Measurements from ENCODE around the gene C10orf71.

The C10orf71 gene

DNA sequence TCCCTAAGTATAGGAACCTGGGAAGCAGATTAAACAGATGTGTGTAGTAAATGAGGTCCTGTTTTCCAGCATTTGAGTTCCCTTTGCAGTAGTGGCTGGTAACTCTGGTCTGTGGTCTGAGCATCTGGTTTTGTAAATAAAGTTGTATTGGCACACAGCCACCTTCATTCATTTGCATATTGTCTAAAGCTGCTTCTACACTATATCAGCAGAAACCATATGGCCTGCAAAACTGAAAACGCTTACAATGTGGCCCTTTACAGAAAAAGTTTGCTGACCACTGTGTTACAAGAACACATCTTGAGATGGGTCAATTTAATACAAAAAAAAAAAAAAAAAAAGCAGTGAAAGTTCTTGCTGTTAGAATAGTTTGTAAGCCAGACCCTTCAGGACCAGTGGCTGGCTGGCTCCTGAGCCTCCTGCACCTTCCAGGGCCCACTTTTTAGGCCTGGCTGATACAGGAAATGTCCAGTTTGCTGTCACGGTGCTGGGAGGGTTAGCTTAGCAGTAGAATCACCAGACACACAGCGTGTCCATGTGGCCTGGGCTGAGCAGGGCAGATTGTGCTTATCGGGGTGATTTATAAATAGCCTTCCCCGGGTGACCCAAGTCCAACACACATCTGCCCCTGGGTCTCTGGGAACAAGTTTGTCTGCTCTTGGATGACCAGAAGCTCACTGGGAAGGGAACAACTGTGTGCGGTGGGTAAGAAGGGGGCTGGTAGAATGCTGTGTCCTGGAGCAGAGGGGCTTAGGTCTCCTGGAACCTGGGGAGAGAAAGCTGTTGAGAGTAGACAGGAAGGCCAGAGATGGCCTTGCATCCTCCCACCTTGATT lies 1.4 kb downstream of the C10orf71 start:
- TF ChIP-seq CTCF (IDR thresholded peaks at IDR 0.05; ENCODE audit: control extremely low read depth, extremely low read depth, low read depth, missing control alignments): no peak
- DNase-seq (ENCODE audit: extremely low spot score): no peak
- ChIA-PET POLR2A (no interaction called here), CTCF (interaction anchor here (0.8 to 1.0 kb wide), 2 partner anchors 9 to 644 kb away, joined by 3 read pairs; no protein-coding TSS in a partner anchor)

- DNase-seq (ENCODE audit: extremely low spot score): no peak
- no peak for TF ChIP-seq CTCF (IDR thresholded peaks at IDR 0.05; ENCODE audit: control extremely low read depth, extremely low read depth, low read depth, missing control alignments)
- POLR2A ChIA-PET: no interaction called here
- CTCF ChIA-PET: interaction anchor here (1.5 kb wide), 1 partner anchor 21 kb away, joined by 3 read pairs; no protein-coding TSS in a partner anchor
These were observed 2.3 kb downstream of the C10orf71 start for GRCh38 chr10:49301302-49301701.

DNA sequence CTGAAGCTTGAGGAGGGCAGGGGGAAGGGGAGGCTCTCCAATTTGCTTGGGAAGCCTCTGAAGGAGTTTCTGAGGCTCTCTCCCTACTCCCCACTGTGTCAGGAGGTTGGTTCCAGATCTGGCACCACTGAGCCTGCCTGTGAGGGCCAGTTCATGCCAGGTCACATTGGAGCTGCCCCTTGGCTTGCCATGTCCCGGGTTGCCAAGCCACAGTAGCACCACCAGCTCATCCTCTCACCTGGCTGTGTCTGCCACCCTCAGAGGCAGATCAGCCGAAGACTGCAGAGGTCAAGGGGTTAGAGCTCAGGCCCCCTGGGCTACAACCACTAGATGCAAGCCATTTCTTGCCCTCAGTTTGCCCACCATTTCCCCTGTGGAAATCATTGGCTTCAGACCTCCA lies 3.1 kb downstream of the C10orf71 start:
- DNase-seq (ENCODE audit: extremely low spot score): no peak
- ChIA-PET POLR2A (no interaction called here), CTCF (interaction anchor here (1.0 to 1.7 kb wide), 5 partner anchors 12 to 646 kb away, joined by 3 read pairs; no protein-coding TSS in a partner anchor)
- no peak for TF ChIP-seq CTCF (IDR thresholded peaks at IDR 0.05; ENCODE audit: control extremely low read depth, extremely low read depth, low read depth, missing control alignments)

DNA sequence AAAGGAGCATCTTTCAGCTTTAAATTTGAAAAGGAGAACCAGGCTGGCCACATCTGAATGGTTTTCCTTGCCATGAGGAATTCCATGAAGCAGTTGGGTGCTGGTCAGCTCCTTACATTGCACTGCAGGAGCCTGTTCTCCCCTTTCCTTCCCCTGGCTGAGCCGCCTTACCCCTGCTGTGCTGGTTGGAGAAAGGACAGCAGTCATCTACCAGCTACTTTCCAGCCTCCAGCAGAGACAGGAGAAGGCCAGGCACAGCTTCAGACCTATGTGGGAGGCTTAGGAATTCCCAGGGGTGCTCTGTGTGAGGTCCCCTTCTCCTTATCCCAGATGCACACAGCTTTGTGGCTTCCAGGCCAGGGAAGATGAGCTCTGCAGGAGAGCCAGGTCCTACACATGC lies 4.7 kb downstream of the C10orf71 start:
- POLR2A ChIA-PET: no interaction called here
- DNase-seq (ENCODE audit: extremely low spot score): no peak
- no peak for TF ChIP-seq CTCF (IDR thresholded peaks at IDR 0.05; ENCODE audit: control extremely low read depth, extremely low read depth, low read depth, missing control alignments)
- CTCF ChIA-PET: interaction anchor here (1.2 kb wide), 1 partner anchor 104 kb away, joined by 3 read pairs; no protein-coding TSS in a partner anchor

GRCh38 chr10:49304137-49304536 lies 5.2 kb downstream of the C10orf71 start:
- TF ChIP-seq CTCF (IDR thresholded peaks at IDR 0.05; ENCODE audit: control extremely low read depth, extremely low read depth, low read depth, missing control alignments): no peak
- POLR2A ChIA-PET: no interaction called here
- CTCF ChIA-PET: interaction anchor here (1.2 to 1.7 kb wide), 2 partner anchors 21 to 103 kb away, joined by 3 read pairs; no protein-coding TSS in a partner anchor
- no peak for DNase-seq (ENCODE audit: extremely low spot score)

DNA sequence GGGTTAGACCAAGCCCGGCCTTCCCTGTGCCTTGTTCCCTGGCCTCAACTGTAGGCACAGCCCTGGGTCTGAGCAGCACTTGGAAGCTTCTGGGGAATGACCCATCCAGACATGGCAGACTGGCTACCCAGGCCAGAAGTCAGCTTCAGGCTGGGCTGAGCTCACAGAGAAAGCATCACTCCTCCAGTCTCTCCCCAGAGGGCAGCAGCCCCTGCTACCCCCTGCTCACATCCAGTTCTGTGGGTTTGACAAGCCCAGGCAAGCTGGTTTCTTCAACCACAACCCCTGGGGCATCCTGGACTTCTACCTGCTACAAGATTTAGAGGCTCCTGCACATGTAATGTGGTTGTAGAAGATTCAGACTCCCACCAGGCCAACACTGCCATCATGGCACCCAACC lies 9.0 kb downstream of the C10orf71 start:
- TF ChIP-seq CTCF (IDR thresholded peaks at IDR 0.05; ENCODE audit: control extremely low read depth, extremely low read depth, low read depth, missing control alignments): no peak
- ChIA-PET POLR2A (no interaction called here), CTCF (interaction anchor here (1.6 kb wide), 1 partner anchor 12 kb away, joined by 6 read pairs; no protein-coding TSS in a partner anchor)
- no peak for DNase-seq (ENCODE audit: extremely low spot score)

Data from GM10248 (cell line).